Small intestine (tissue), 7 donors: ENCODE results near the gene COLQ. TPM values are rescaled to one million over a fixed set of nuclear protein-coding genes. Genes with fewer than 3 reads are reported as not detected.
"Not testable (repeated sequence)": the region's sequence is repeated elsewhere in the genome, so short reads cannot be mapped to it uniquely, and the experiment has no call there.

Source experiments
- DNase-seq, 2 donors: peaks; one replicate each; pipeline versions ENCODE4 v3.0.0 to v3.0.0-alpha.2; 2013
- FAIRE-seq: peaks from 2 replicates; lab custom pipeline; 2012; peaks lifted over from hg19 to GRCh38; lab: Jason Lieb, UNC
- H3K27ac ChIP-seq, 3 donors: one replicate each; pipeline ENCODE4 v1.5.1; 2013; ENCODE audit warnings: low read length in 2 of 3, mild to moderate bottlenecking in 2 of 3, control low read depth in 1 of 3, inconsistent platforms in 1 of 3, low read depth in 1 of 3, moderate library complexity in 1 of 3
- H3K27me3 ChIP-seq, 3 donors: one replicate each; pipeline ENCODE4 v1.6.1; 2013; ENCODE audit warnings: low read length in 3 of 3, inconsistent platforms in 1 of 3; ENCODE audit not compliant: control insufficient read depth in 3 of 3, insufficient read depth in 3 of 3
- H3K36me3 ChIP-seq, 3 donors: one replicate each; pipeline ENCODE4 v1.6.1; 2013; ENCODE audit warnings: low read length in 3 of 3, inconsistent platforms in 1 of 3, low read depth in 1 of 3, mild to moderate bottlenecking in 1 of 3, moderate library complexity in 1 of 3; ENCODE audit not compliant: control insufficient read depth in 3 of 3, insufficient read depth in 2 of 3
- H3K4me1 ChIP-seq, 3 donors: one replicate each; pipeline ENCODE4 v1.6.1; 2013; ENCODE audit warnings: low read length in 2 of 3, inconsistent platforms in 1 of 3, low read depth in 1 of 3, mild to moderate bottlenecking in 1 of 3, moderate library complexity in 1 of 3; ENCODE audit not compliant: control insufficient read depth in 3 of 3, insufficient read depth in 2 of 3
- H3K4me3 ChIP-seq, 3 donors: one replicate each; pipeline ENCODE4 v1.5.1; 2013; ENCODE audit warnings: low read length in 3 of 3, control low read depth in 1 of 3, inconsistent platforms in 1 of 3, low read depth in 1 of 3, mild to moderate bottlenecking in 1 of 3, moderate library complexity in 1 of 3
- H3K9me3 ChIP-seq, 2 donors: one replicate each; pipeline ENCODE4 v1.6.1; 2013; ENCODE audit warnings: low read depth in 1 of 2, low read length in 1 of 2; ENCODE audit not compliant: control insufficient read depth in 2 of 2, insufficient read depth in 1 of 2
- WGBS, 3 donors: extraction: QIAGEN DNeasy Blood & Tissue Kit; methylation state at CpG; one replicate each; pipeline ENCODE4 v1.1.7; 2013; 5-methylcytosine and 5-hydroxymethylcytosine counted together
- polyA plus RNA-seq, 4 donors: library from polyadenylated mRNA; stranded (reverse) in 3 of 4; unstranded in 1 of 4; fragments of 200-250 nt in 3 of 4; fragments of 120-200 nt in 1 of 4; gene quantifications; one replicate each; pipeline versions ENCODE4 v1.2.1 to v1.2.3, GENCODE V29; 2013
- donor health status: healthy with polysubstance abuse.
- donor health status: control.
- donor health status: control.
- donor health status: Bipolar disorder and iron deficiency.
- donor health status: healthy.

COLQ gene
- polyA plus RNA-seq, 4 donors = 0.81 to 3.6 (median 2.0) TPM

- WGBS, 3 donors = 87 to 93% (median 92%) methylated on average over 6 of the region's 6 CpGs
- Histone ChIP-seq H3K9me3 (peaks cover 0 to 3% of the 10 kb centered on the region in 2 donors), H3K4me3 (no peak overlapping the region), H3K36me3 (peaks cover 0 to 15% (median 0%) of the 10 kb centered on the region in 3 donors), H3K4me1 (no peaks in the 10 kb centered on the region), H3K27me3 (no peaks in the 10 kb centered on the region), H3K27ac (no peak overlapping the region)
- DNase-seq (no peak), FAIRE-seq (no peak)
Observed at GRCh38 chr3:15549846-15550245, 28.3 kb upstream of the COLQ start.

GRCh38 chr3:15542614-15543013, 21.1 kb upstream of the COLQ start:
- peaks cover 0 to 3% (median 0%) of the 10 kb centered on the region in 3 donors for H3K36me3 ChIP-seq
- WGBS, 3 donors = 56 to 87% (median 71%) methylated on average over 5 of the region's 5 CpGs
- no peaks in the 10 kb centered on the region for H3K27me3 ChIP-seq
- FAIRE-seq = no peak
- H3K4me1 ChIP-seq = no peaks in the 10 kb centered on the region
- no peak overlapping the region for H3K27ac ChIP-seq
- DNase-seq = no peak
- no peak overlapping the region for H3K4me3 ChIP-seq
- peaks cover 0 to 3% of the 10 kb centered on the region in 2 donors for H3K9me3 ChIP-seq

DNA sequence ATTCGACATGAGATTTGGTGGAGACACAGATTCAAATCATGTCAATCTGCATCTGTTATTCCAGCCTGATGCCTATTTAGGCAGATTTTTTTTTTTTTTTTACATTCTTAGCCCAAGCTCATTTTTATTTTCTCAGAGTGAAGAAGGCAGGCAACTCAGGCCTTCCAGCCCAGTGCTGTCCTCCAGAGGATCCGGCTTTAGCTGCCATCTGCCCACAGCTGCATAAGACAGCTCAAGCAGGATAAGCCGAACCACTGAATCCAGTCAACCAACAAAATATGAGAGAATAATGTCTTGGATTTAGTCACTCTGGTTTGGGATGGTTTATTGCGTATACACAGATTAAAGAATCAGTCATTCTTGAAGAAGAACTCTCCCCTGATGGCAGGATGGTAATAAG, 19.9 kb upstream of the COLQ start:
- FAIRE-seq = no peak
- no peak for DNase-seq
- H3K36me3 ChIP-seq = peaks cover 0 to 3% (median 0%) of the 10 kb centered on the region in 3 donors
- H3K4me3 ChIP-seq = no peak overlapping the region
- H3K27me3 ChIP-seq = no peaks in the 10 kb centered on the region
- no peak overlapping the region for H3K27ac ChIP-seq
- WGBS, 3 donors = 93 to 100% (median 96%) methylated on average over 4 of the region's 4 CpGs
- H3K9me3 ChIP-seq = no peaks in the 10 kb centered on the region
- no peaks in the 10 kb centered on the region for H3K4me1 ChIP-seq

DNA sequence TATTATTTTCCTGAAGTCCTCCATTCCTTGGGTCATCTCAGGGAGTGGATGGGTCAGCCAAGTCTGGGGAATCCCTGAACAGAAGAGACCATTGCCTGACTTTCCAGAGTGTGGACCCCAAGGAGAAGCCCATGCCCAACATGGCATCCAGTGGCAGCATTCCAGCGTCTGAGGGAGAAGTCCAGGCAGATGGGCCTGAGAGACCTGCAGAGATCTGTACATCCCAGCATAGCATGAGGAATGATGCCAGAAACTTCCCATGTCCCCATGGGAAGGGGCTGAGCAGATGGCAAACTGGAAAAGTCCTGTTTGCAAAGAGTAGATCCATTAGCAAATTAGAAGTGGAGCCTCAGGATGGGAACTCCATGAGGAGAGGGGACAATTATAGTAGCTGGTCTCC, 17.6 kb upstream of the COLQ start:
- no peak for DNase-seq
- H3K27me3 ChIP-seq = no peaks in the 10 kb centered on the region
- WGBS, 3 donors = 94 to 100% (median 96%) methylated on average over 1 of the region's 1 CpG
- H3K36me3 ChIP-seq = peaks cover 0 to 3% (median 0%) of the 10 kb centered on the region in 3 donors
- no peaks in the 10 kb centered on the region for H3K9me3 ChIP-seq
- FAIRE-seq = no peak
- no peak overlapping the region for H3K27ac ChIP-seq
- H3K4me1 ChIP-seq = no peaks in the 10 kb centered on the region
- H3K4me3 ChIP-seq = no peak overlapping the region

- Histone ChIP-seq H3K4me1 (no peaks in the 10 kb centered on the region), H3K27me3 (no peaks in the 10 kb centered on the region), H3K4me3 (no peak overlapping the region), H3K36me3 (peaks cover 0 to 3% (median 0%) of the 10 kb centered on the region in 3 donors), H3K27ac (no peak overlapping the region), H3K9me3 (no peaks in the 10 kb centered on the region)
- FAIRE-seq (no peak), DNase-seq (no peak)
- WGBS, 3 donors = 68 to 85% (median 81%) methylated on average over 2 of the region's 2 CpGs
Observed at GRCh38 chr3:15538345-15538744, 16.8 kb upstream of the COLQ start.

- peaks cover 0 to 3% (median 0%) of the 10 kb centered on the region in 3 donors for H3K36me3 ChIP-seq
- no peaks in the 10 kb centered on the region for H3K9me3 ChIP-seq
- H3K4me3 ChIP-seq = no peak overlapping the region
- WGBS, 3 donors = 46 to 80% (median 60%) methylated on average over 2 of the region's 2 CpGs
- H3K27ac ChIP-seq = no peak overlapping the region
- FAIRE-seq (no peak), DNase-seq (peak in 1 of 2 donors; percentile 35)
- H3K27me3 ChIP-seq = no peaks in the 10 kb centered on the region
- no peaks in the 10 kb centered on the region for H3K4me1 ChIP-seq
Observed at GRCh38 chr3:15536856-15537255, 15.3 kb upstream of the COLQ start.

DNA sequence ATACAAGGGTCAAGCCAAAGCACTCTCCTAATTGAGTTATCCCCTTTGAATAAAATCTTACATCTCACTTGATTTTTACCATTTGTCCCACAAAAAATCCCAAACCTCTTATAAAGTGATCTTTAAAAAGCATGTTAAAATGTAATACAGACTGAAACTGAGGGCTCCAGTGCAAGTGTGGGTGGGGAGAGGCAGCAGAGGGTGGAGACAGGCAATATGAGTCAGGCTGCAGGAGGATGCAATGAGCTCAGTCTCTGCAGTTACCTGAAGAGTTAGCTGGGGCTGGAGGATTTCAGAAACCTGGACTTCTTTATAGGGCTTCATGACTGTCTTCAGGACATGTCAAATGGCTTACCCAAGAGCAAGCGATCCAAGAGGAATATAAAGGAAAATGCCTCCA, 14.2 kb upstream of the COLQ start:
- H3K4me3 ChIP-seq = no peak overlapping the region
- H3K9me3 ChIP-seq = no peaks in the 10 kb centered on the region
- DNase-seq (peak in 1 of 2 donors; percentile 27), FAIRE-seq (no peak)
- H3K4me1 ChIP-seq = no peaks in the 10 kb centered on the region
- WGBS, 3 donors = 92 to 100% (median 100%) methylated on average over 1 of the region's 1 CpG
- no peaks in the 10 kb centered on the region for H3K27me3 ChIP-seq
- H3K27ac ChIP-seq = peak overlapping the region in 1 of 3 donors; percentile 73
- peaks cover 0 to 3% (median 0%) of the 10 kb centered on the region in 3 donors for H3K36me3 ChIP-seq

DNA sequence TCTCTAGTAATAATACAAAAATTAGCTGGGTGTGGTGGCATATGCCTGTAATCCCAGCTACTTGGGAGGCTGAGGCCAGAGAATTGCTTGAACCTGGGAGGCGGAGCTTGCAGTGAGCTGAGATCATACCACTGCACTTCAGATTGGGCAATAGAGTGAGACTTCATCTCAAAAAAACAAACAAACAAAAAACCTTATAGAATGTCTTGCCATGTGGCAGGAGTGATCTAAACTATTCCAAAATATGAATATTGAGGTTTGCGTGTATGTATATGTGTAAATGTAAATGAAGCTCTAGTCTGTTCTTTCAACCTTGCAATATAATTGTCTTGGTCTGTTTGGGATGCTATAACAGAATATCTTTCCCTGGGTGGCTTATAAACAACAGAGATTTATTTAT, 11.1 kb upstream of the COLQ start:
- not testable (repeated sequence) for H3K27me3 ChIP-seq, H3K4me3 ChIP-seq, H3K36me3 ChIP-seq, H3K9me3 ChIP-seq, H3K27ac ChIP-seq, FAIRE-seq, DNase-seq, H3K4me1 ChIP-seq
- WGBS, 3 donors = 96 to 98% (median 97%) methylated on average over 2 of the region's 2 CpGs

GRCh38 chr3:15531346-15531745, 9.8 kb upstream of the COLQ start:
- DNase-seq (no peak), FAIRE-seq (no peak)
- WGBS, 3 donors = 81 to 91% (median 84%) methylated on average over 1 of the region's 1 CpG
- H3K4me1 ChIP-seq = peaks cover 0 to 3% (median 0%) of the 10 kb centered on the region in 3 donors
- H3K27ac ChIP-seq = no peak overlapping the region
- H3K27me3 ChIP-seq = no peaks in the 10 kb centered on the region
- no peaks in the 10 kb centered on the region for H3K9me3 ChIP-seq
- no peaks in the 10 kb centered on the region for H3K36me3 ChIP-seq
- no peak overlapping the region for H3K4me3 ChIP-seq
